PC-3 (cell line): ENCODE results near the gene ADD3.

Experiments used
- CTCF ChIP-seq: fragments of 300-600 bp; sonication (generic); conservative IDR thresholded peaks from 2 replicates; pipeline ENCODE4 v1.5.1; 2017; ENCODE audit warnings: antibody characterized with exemption, low read depth, mild to moderate bottlenecking, low read length
- EZH2 ChIP-seq: fragments of 300-600 bp; sonication (generic); IDR thresholded peaks from one replicate; pipeline ENCODE4 v1.6.1; 2017; ENCODE audit warnings: antibody characterized with exemption, mild to moderate bottlenecking, low read length; ENCODE audit not compliant: unreplicated experiment

DNA sequence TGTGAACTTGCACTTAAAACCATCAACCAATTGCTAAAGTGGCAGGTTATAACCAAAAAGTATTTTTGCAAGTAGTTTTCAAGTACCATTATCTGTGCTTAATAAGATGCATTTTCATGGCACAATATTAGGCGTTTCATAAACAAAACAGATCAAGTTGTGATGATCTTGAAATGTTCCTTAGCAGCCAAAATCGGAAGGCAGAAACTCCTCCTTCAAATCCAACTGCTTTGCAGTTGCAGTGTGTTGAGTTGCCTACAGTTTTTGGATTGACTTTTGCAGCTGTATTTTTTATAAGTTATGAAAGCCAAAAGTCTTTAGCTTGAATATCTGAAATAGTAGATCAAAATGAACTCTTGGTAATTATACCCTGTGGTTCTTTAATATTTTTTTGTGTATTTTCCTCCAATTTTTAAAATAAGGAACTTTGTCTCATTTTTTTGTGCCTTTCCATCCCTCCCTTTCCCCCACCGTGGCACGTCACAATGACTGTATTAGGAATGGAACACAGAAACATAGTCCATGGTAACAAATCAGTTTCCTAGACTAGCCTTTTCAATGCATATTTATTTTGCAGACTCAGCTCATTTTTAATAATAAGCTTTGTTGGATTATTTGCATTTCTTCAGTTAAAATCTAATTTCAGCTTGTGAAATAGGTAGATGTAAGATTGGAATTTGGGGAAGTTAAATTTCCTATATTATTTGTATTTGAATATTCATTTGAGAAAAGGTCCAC lies 80.8 kb downstream of the ADD3 start:
- TF ChIP-seq EZH2 (no peak), CTCF (no peak)
